Astrocyte (in vitro differentiated cells and primary cell): Measurements from ENCODE around the gene FBXL7. TPM values are rescaled to one million over a fixed set of nuclear protein-coding genes. Genes with fewer than 3 reads are reported as not detected.

Experiments used
- DNase-seq: peaks from one replicate; pipeline ENCODE4 v3.0.0-alpha.2; 2010; ENCODE audit warnings: low read depth
- FAIRE-seq: peaks from 2 replicates; lab custom pipeline; 2011; peaks lifted over from hg19 to GRCh38; lab: Jason Lieb, UNC
- H2AFZ ChIP-seq: 2 replicates; pipeline ENCODE4 v1.6.0; 2012; ENCODE audit warnings: low read depth, low read length, inconsistent platforms
- H3K27ac ChIP-seq: 2 replicates; pipeline ENCODE4 v1.5.1; 2011; ENCODE audit warnings: low read depth, low read length, inconsistent platforms
- H3K27me3 ChIP-seq: 2 replicates; pipeline ENCODE4 v1.6.0; 2011; ENCODE audit warnings: low read length, inconsistent platforms; ENCODE audit not compliant: insufficient read depth
- H3K36me3 ChIP-seq: 2 replicates; pipeline ENCODE4 v1.5.1; 2011; ENCODE audit warnings: low read length, inconsistent platforms; ENCODE audit not compliant: insufficient read depth
- H3K4me1 ChIP-seq: 2 replicates; pipeline ENCODE4 v1.5.1; 2011; ENCODE audit warnings: low read length, inconsistent platforms; ENCODE audit not compliant: insufficient read depth
- H3K4me2 ChIP-seq: 2 replicates; pipeline ENCODE4 v1.6.0; 2012; ENCODE audit warnings: low read length, inconsistent platforms
- H3K4me3 ChIP-seq: 2 replicates; pipeline ENCODE4 v1.5.1; 2011; ENCODE audit warnings: low read depth, mild to moderate bottlenecking, low read length, inconsistent platforms; ENCODE audit not compliant: insufficient read depth
- H3K79me2 ChIP-seq: 2 replicates; pipeline ENCODE4 v1.6.0; 2012; ENCODE audit warnings: mild to moderate bottlenecking, low read length, inconsistent platforms; ENCODE audit not compliant: insufficient read depth
- H3K9ac ChIP-seq: 2 replicates; pipeline ENCODE4 v1.6.0; 2012; ENCODE audit warnings: mild to moderate bottlenecking, low read length, inconsistent platforms
- H3K9me3 ChIP-seq: 2 replicates; pipeline ENCODE4 v1.5.1; 2012; ENCODE audit warnings: low read depth, mild to moderate bottlenecking, low read length, inconsistent platforms; ENCODE audit not compliant: insufficient read depth
- H4K20me1 ChIP-seq: 2 replicates; pipeline ENCODE4 v1.6.0; 2012; ENCODE audit warnings: low read length, inconsistent platforms; ENCODE audit not compliant: insufficient read depth
- H3K27ac Mint-ChIP-seq: one replicate; pipeline ENCODE4 v1.8.0; 2021; ENCODE audit warnings: mild to moderate bottlenecking, mixed read lengths; ENCODE audit not compliant: unreplicated experiment
- H3K27me3 Mint-ChIP-seq: one replicate; pipeline ENCODE4 v1.8.0; 2021; ENCODE audit warnings: low read depth, mixed read lengths; ENCODE audit not compliant: unreplicated experiment
- H3K36me3 Mint-ChIP-seq: one replicate; pipeline ENCODE4 v1.8.0; 2021; ENCODE audit warnings: low read depth, mixed read lengths; ENCODE audit not compliant: unreplicated experiment
- H3K4me1 Mint-ChIP-seq: one replicate; pipeline ENCODE4 v1.8.0; 2021; ENCODE audit warnings: low read depth, mixed read lengths; ENCODE audit not compliant: unreplicated experiment
- H3K4me3 Mint-ChIP-seq: one replicate; pipeline ENCODE4 v1.8.0; 2021; ENCODE audit warnings: mild to moderate bottlenecking, moderate library complexity, mixed read lengths; ENCODE audit not compliant: unreplicated experiment
- H3K9me3 Mint-ChIP-seq: one replicate; pipeline ENCODE4 v1.8.0; 2021; ENCODE audit warnings: mild to moderate bottlenecking, mixed read lengths; ENCODE audit not compliant: unreplicated experiment
- EZH2 ChIP-seq: IDR thresholded peaks from 2 replicates; pipeline ENCODE4 v1.6.1; 2012; ENCODE audit warnings: mild to moderate bottlenecking, low read length, inconsistent platforms; ENCODE audit not compliant: insufficient read depth
- total RNA-seq: library from RNA; stranded (reverse); gene quantifications from 2 replicates; pipeline ENCODE4 v1.2.1, GENCODE V29; 2021
- TF ChIP-seq, protein P1 (sequence below): IDR thresholded peaks from 2 replicates; pipeline ENCODE4 v1.5.1; 2011; ENCODE audit warnings: low read depth, mild to moderate bottlenecking, inconsistent platforms, low read length, moderate library complexity; ENCODE audit not compliant: insufficient read depth

Gene FBXL7
- total RNA-seq, 1 donor from 2014 or later: 21.0 TPM

DNA sequence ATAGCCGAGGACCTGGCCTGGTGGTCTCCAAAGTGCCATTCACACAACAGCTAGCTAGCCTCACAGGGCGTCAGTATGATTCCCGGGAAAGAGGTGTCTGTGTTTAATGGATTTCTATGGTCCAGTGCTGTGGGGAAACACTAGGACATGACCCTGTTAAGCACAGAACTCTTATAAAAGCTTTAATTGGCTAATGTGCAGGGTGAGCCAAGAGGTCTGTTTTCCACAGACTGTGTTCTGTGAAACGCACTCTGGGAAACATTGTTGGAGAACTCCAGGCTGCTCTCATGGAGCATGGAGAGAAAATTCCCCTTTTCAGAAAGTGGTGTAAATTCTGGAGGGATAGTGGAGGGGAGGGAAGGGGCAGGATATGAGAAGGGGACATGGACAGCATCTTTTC, 331.4 kb downstream of the FBXL7 start:
- H3K4me2 ChIP-seq: no peak overlapping the region
- TF ChIP-seq, protein P1, sequence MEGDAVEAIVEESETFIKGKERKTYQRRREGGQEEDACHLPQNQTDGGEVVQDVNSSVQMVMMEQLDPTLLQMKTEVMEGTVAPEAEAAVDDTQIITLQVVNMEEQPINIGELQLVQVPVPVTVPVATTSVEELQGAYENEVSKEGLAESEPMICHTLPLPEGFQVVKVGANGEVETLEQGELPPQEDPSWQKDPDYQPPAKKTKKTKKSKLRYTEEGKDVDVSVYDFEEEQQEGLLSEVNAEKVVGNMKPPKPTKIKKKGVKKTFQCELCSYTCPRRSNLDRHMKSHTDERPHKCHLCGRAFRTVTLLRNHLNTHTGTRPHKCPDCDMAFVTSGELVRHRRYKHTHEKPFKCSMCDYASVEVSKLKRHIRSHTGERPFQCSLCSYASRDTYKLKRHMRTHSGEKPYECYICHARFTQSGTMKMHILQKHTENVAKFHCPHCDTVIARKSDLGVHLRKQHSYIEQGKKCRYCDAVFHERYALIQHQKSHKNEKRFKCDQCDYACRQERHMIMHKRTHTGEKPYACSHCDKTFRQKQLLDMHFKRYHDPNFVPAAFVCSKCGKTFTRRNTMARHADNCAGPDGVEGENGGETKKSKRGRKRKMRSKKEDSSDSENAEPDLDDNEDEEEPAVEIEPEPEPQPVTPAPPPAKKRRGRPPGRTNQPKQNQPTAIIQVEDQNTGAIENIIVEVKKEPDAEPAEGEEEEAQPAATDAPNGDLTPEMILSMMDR: no peak
- no peak overlapping the region for H3K27ac ChIP-seq
- H3K27ac Mint-ChIP-seq: no peak overlapping the region
- H3K4me1 ChIP-seq: peaks cover 14% of the 10 kb centered on the region
- H3K4me1 Mint-ChIP-seq: no peaks in the 10 kb centered on the region
- no peaks in the 10 kb centered on the region for H3K9me3 Mint-ChIP-seq
- no peaks in the 10 kb centered on the region for H3K27me3 ChIP-seq
- no peaks in the 10 kb centered on the region for H3K36me3 Mint-ChIP-seq
- no peaks in the 10 kb centered on the region for H3K36me3 ChIP-seq
- H2AFZ ChIP-seq: no peak overlapping the region
- DNase-seq (no peak), FAIRE-seq (no peak)
- H3K4me3 Mint-ChIP-seq: no peak overlapping the region
- peaks cover 5% of the 10 kb centered on the region for H3K79me2 ChIP-seq
- peaks cover 11% of the 10 kb centered on the region for H4K20me1 ChIP-seq
- no peak overlapping the region for H3K9ac ChIP-seq
- H3K4me3 ChIP-seq: no peak overlapping the region
- no peaks in the 10 kb centered on the region for H3K27me3 Mint-ChIP-seq
- no peaks in the 10 kb centered on the region for H3K9me3 ChIP-seq

DNA sequence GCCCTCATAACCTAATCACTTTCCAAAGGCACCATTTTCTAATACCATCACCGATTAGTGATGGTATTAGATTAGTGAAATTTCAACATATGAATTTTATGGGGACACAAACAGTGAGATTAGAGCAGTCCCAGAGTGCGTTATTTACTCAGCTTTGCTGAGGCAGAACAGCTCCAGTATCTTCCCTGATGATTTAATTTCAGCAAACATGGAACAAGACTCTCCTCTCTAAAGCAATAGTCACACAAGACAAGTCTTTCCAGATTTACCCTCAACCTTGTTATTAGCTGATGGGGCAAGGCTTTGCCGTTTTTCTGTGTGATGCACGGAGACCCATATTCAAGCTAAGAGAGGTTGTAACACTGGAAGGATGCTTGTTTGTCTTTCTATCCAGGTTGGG, 333.4 kb downstream of the FBXL7 start:
- no peak for FAIRE-seq
- H3K4me1 Mint-ChIP-seq: peaks cover 9% of the 10 kb centered on the region

DNA sequence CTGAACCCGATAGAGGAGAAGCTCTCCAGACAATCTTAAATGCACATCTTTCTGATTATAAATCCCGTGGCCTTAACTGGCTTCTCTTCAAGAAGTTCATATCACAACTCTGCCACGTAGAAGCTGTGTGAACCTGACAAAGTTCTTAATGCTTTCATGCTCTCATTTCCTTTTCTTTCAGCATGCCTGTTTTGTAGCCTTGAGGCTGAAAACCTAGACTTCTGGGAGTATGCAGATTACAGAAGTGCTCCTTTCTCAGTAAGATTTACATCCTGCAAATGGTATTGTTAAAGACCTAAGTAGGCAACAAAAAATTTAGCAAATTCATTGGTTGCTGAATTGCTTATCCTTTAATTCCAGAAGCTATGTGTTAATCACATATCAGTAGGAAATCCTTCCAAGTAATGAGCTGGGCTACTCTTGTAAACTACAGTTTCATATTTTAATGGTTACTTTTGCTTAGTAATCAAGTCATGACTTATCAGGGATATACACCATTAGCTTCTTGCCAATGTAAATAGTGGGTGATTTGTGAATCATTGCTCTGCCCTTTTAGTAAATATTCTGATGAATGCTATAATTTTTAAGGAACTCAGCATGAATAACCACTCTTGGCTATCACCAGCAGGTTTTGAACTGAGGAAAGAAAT, 334.7 kb downstream of the FBXL7 start:
- peak; percentile 64 for FAIRE-seq
- peak overlapping the region; percentile 63 for H3K4me2 ChIP-seq
- H3K27ac ChIP-seq: peak overlapping the region; percentile 24
- no peaks in the 10 kb centered on the region for H3K27me3 Mint-ChIP-seq
- H3K36me3 Mint-ChIP-seq: no peaks in the 10 kb centered on the region
- peaks cover 14% of the 10 kb centered on the region for H3K4me1 ChIP-seq
- no peaks in the 10 kb centered on the region for H3K36me3 ChIP-seq
- H3K9me3 ChIP-seq: no peaks in the 10 kb centered on the region
- peaks cover 9% of the 10 kb centered on the region for H3K4me1 Mint-ChIP-seq
- no peaks in the 10 kb centered on the region for H3K27me3 ChIP-seq
- H2AFZ ChIP-seq: no peak overlapping the region
- peaks cover 10% of the 10 kb centered on the region for H4K20me1 ChIP-seq
- no peak overlapping the region for H3K4me3 ChIP-seq
- H3K79me2 ChIP-seq: peaks cover 5% of the 10 kb centered on the region
- H3K27ac Mint-ChIP-seq: no peak overlapping the region
- H3K9me3 Mint-ChIP-seq: no peaks in the 10 kb centered on the region
- DNase-seq: peak; percentile 94
- H3K9ac ChIP-seq: no peak overlapping the region
- no peak for TF ChIP-seq EZH2
- H3K4me3 Mint-ChIP-seq: no peak overlapping the region

More for the DNA sequence above, 333.4 kb downstream of the FBXL7 start:
- DNase-seq: no peak
- no peak overlapping the region for H3K27ac Mint-ChIP-seq
- Histone ChIP-seq H3K4me3 (no peak overlapping the region), H3K4me2 (no peak overlapping the region), H3K27ac (no peak overlapping the region), H3K79me2 (peaks cover 5% of the 10 kb centered on the region), H3K4me1 (peaks cover 14% of the 10 kb centered on the region), H3K9me3 (no peaks in the 10 kb centered on the region), H2AFZ (no peak overlapping the region), H3K27me3 (no peaks in the 10 kb centered on the region), H3K9ac (no peak overlapping the region), H3K36me3 (no peaks in the 10 kb centered on the region), H4K20me1 (peaks cover 15% of the 10 kb centered on the region)
- no peaks in the 10 kb centered on the region for H3K36me3 Mint-ChIP-seq
- H3K4me3 Mint-ChIP-seq: no peak overlapping the region
- TF ChIP-seq, protein P1: no peak
- TF ChIP-seq EZH2: no peak
- H3K9me3 Mint-ChIP-seq: no peaks in the 10 kb centered on the region
- H3K27me3 Mint-ChIP-seq: no peaks in the 10 kb centered on the region
